ENCODE measurements around the gene NKIRAS1.
"Not testable (repeated sequence)": the region's sequence is repeated elsewhere in the genome, so short reads cannot be mapped to it uniquely, and the experiment has no call there.

The NKIRAS1 gene

GRCh38 chr3:23863060-23863459 is 53.7 kb downstream of the NKIRAS1 start:
- no peak overlapping the region for H3K4me3 ChIP-seq (ENCODE audit: low read depth, low read length)
- no peak for TF ChIP-seq CTCF (IDR thresholded peaks at IDR 0.05; ENCODE audit: low read depth, low read length, missing control alignments)
- no peak for DNase-seq (ENCODE audit: low read depth)

GRCh38 chr3:23861689-23862088 is 55.1 kb downstream of the NKIRAS1 start:
- H3K4me3 ChIP-seq (ENCODE audit: low read depth, low read length): no peak overlapping the region
- TF ChIP-seq CTCF (IDR thresholded peaks at IDR 0.05; ENCODE audit: low read depth, low read length, missing control alignments): no peak
- DNase-seq (ENCODE audit: low read depth): no peak

- no peak for TF ChIP-seq CTCF (IDR thresholded peaks at IDR 0.05; ENCODE audit: low read depth, low read length, missing control alignments)
- DNase-seq (ENCODE audit: low read depth): no peak
- no peak overlapping the region for H3K4me3 ChIP-seq (ENCODE audit: low read depth, low read length)
Measured at GRCh38 chr3:23859839-23860382, 56.9 kb downstream of the NKIRAS1 start.

GRCh38 chr3:23859012-23859743 is 57.6 kb downstream of the NKIRAS1 start:
- no peak overlapping the region for H3K4me3 ChIP-seq (ENCODE audit: low read depth, low read length)
- DNase-seq (ENCODE audit: low read depth): no peak
- TF ChIP-seq CTCF (IDR thresholded peaks at IDR 0.05; ENCODE audit: low read depth, low read length, missing control alignments): no peak

GRCh38 chr3:23856286-23856685 is 60.5 kb downstream of the NKIRAS1 start:
- DNase-seq (ENCODE audit: low read depth): no peak
- TF ChIP-seq CTCF (IDR thresholded peaks at IDR 0.05; ENCODE audit: low read depth, low read length, missing control alignments): no peak
- no peak overlapping the region; the same call in 1 of the 2 replicates for H3K4me3 ChIP-seq (ENCODE audit: low read depth, low read length)

GRCh38 chr3:23849462-23849861 is 67.3 kb downstream of the NKIRAS1 start:
- not testable (repeated sequence) for H3K4me3 ChIP-seq (ENCODE audit: low read depth, low read length); DNase-seq (ENCODE audit: low read depth)

GRCh38 chr3:23845326-23846216 is 71.2 kb downstream of the NKIRAS1 start:
- H3K4me3 ChIP-seq (ENCODE audit: low read depth, low read length): no peak overlapping the region
- no peak for TF ChIP-seq CTCF (IDR thresholded peaks at IDR 0.05; ENCODE audit: low read depth, low read length, missing control alignments)
- DNase-seq (ENCODE audit: low read depth): no peak

All from GM12864 (cell line).